Activated CD8-positive, alpha-beta memory T cell treated with anti-CD3 and anti-CD28 coated beads for 36 hours (primary cell): ENCODE data around the gene SMARCC2. TPM values are rescaled to one million over a fixed set of nuclear protein-coding genes. Genes with fewer than 3 reads are reported as not detected.

ENCODE experiments used
- total RNA-seq, 2 experiments: library from RNA; stranded (reverse); gene quantifications; one replicate each; pipeline ENCODE4 v1.2.3, GENCODE V29; 2021

Gene SMARCC2
- total RNA-seq, 2 experiments from 2014 or later, result 105 to 108 TPM

Other genes with a start within 250 kb of the SMARCC2 start
- gene PMEL, start 223.4 kb downstream of the SMARCC2 start, total RNA-seq, result under 1 TPM; 0.46 to 0.50 TPM
- 100 to 1,000 TPM; 124 to 133 TPM for gene CDK2, start 222.7 kb downstream of the SMARCC2 start, total RNA-seq
- 10 to 100 TPM; 27.5 to 32.4 TPM for gene RAB5B, start 215.4 kb downstream of the SMARCC2 start, total RNA-seq
- 1 to 10 TPM; 2.7 TPM for gene SUOX, start 192.2 kb downstream of the SMARCC2 start, total RNA-seq
- 10 to 100 TPM; 14.2 to 15.1 TPM for gene IKZF4, start 168.4 kb downstream of the SMARCC2 start, total RNA-seq
- gene RPS26, start 147.6 kb downstream of the SMARCC2 start, total RNA-seq, result 10 to 100 TPM; 44.3 to 47.0 TPM
- 1 to 10 TPM in 1 of 2 experiments, under 1 TPM in 1; 0.97 to 1.1 TPM for gene ERBB3, start 109.3 kb downstream of the SMARCC2 start, total RNA-seq
- gene PA2G4, start 84.9 kb downstream of the SMARCC2 start, total RNA-seq, result 100 to 1,000 TPM; 507 to 514 TPM
- 1,000 to 10,000 TPM; 5,323 to 5,325 TPM for gene RPL41, start 72.8 kb downstream of the SMARCC2 start, total RNA-seq
- 1 to 10 TPM; 9.8 TPM for gene ZC3H10, start 71.2 kb downstream of the SMARCC2 start, total RNA-seq
- 100 to 1,000 TPM; 193 to 196 TPM for gene ESYT1, start 61.2 kb downstream of the SMARCC2 start, total RNA-seq
- 10 to 100 TPM; 68.4 to 75.1 TPM for gene MYL6B, start 36.9 kb downstream of the SMARCC2 start, total RNA-seq
- gene MYL6, start 31.1 kb downstream of the SMARCC2 start, total RNA-seq, result 100 to 1,000 TPM; 929 to 938 TPM
- gene RNF41, start 32.4 kb upstream of the SMARCC2 start, total RNA-seq, result 10 to 100 TPM; 38.9 to 40.2 TPM
- gene NABP2, start 34.9 kb upstream of the SMARCC2 start, total RNA-seq, result 100 to 1,000 TPM; 103 to 106 TPM
- gene SLC39A5, start 40.6 kb upstream of the SMARCC2 start, total RNA-seq, result 1 to 10 TPM in 1 of 2 experiments, under 1 TPM in 1; 0.78 to 1.1 TPM
- 10 to 100 TPM; 56.4 to 56.5 TPM for gene ANKRD52, start 68.9 kb upstream of the SMARCC2 start, total RNA-seq
- gene COQ10A, start 77.5 kb upstream of the SMARCC2 start, total RNA-seq, result 10 to 100 TPM; 10.2 to 12.1 TPM
- 100 to 1,000 TPM; 275 to 283 TPM for gene CS, start 110.8 kb upstream of the SMARCC2 start, total RNA-seq
- 100 to 1,000 TPM; 180 to 185 TPM for gene CNPY2, start 126.5 kb upstream of the SMARCC2 start, total RNA-seq
- 10 to 100 TPM; 25.5 to 25.8 TPM for gene PAN2, start 144.5 kb upstream of the SMARCC2 start, total RNA-seq
- gene IL23A, start 149.4 kb upstream of the SMARCC2 start, total RNA-seq, result 10 to 100 TPM; 45.9 to 46.1 TPM
- 10 to 100 TPM; 53.1 to 54.1 TPM for gene STAT2, start 170.6 kb upstream of the SMARCC2 start, total RNA-seq
- gene APOF, start 173.4 kb upstream of the SMARCC2 start, total RNA-seq, result not detected